ENCODE results near the gene FAM219B.
A peak's percentile ranks its signal among the peaks of the same experiment; 100 is the strongest.
"Not testable (repeated sequence)": the region's sequence is repeated elsewhere in the genome, so short reads cannot be mapped to it uniquely, and the experiment has no call there.

The FAM219B gene, protein sequence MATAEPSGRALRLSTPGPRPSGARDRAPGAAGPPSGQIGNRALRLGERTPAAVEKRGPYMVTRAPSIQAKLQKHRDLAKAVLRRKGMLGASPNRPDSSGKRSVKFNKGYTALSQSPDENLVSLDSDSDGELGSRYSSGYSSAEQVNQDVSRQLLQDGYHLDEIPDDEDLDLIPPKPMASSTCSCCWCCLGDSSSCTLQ

DNA sequence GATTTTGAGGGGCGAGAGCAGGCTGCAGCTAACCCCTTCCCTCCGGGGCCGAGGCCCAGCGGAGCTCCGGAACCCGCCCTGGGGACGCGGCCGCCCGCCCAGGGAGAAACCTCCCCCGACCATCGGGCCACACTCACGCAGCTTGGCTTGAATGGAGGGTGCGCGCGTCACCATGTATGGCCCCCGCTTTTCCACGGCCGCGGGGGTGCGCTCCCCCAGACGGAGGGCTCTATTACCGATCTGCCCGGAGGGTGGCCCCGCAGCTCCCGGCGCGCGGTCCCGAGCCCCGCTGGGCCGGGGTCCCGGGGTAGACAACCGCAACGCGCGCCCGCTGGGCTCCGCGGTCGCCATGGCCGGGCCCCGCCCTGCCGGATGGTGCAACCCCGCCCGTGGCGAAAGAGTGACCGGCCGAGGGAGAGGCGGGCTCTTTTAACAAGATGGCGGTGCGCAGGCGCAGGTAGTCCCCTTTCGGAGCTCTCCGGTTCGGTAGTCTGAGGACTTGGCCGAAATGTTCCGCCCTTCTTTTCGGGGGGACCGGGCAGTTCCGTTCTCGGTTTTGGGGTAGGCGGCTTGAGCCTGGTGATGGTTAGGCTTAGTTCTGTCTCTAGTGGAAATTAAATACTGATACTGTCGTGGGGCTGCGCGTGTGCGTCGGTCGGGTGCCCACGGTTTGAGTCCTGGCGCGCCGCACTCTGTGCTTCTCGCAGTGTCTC lies at the start of gene FAM219B:
FAM219B (minus strand) TSS at position 402 of the 713 bp plus-strand sequence; CDS start at position 351, 51 bp downstream.
- peak; percentile 81 for DNase-seq

DNA sequence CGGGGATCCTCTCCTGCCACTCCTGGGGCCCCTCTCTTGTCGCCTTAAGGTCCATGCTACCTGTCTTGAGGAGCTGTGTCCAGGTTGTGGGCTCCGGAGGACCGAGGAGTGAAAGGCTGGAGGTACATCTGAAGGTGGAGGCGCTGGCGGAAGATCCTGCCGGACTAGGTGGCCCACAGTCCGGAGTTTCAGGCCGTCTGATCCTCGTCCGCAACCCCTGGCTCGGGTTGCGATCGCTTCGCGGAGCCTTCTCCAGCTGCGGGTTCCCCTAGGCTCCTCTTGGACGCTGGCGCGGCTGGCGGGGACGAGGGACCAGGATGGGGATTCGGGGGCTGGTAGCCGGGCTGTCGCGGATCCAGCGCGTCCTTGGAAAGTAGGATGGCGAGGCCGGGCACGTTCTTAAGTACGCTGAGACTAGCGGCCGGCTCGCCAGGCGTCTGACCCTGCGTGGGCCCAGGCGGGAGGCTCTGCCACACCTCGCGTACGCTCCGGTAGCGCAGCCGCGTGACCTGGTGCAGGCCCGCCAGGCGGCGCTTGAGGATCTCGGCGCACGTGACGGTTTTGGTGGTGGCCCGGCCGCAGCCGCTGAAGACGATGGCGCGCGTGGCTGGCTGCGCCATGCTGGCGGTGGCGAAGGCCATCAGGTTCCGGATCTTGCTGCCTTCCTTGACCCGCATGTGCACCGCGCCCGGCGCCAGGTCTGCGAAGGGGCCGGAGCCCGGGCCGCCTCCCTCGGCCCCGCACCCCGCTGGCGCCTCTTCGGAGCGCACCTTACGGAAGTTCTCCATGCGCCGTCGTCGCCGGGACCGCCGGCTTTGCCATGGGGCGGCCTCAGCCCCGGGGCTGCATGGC lies 49.4 kb upstream of the FAM219B start:
- DNase-seq, result peak; percentile 65

DNA sequence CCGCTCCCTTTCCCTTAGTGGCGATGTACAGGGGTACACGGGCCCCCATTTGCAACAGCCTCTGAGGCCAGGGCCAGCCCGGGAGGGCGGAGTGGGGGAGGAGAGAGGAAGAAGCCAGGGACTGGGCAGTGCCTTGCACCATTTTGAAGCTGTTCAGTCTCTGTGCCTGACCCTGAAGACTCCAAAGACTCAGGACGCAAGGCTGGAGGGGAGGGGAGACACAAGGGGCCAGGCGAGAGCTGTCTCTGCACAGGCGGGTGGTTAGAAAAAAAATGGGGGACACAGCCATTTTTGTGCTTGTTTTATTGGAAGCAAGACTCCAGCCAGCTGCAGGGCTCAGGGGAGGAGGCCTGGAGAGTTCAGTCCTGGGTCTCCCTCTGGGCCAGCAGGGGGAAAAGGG lies 48.4 kb upstream of the FAM219B start:
- no peak for DNase-seq

DNA sequence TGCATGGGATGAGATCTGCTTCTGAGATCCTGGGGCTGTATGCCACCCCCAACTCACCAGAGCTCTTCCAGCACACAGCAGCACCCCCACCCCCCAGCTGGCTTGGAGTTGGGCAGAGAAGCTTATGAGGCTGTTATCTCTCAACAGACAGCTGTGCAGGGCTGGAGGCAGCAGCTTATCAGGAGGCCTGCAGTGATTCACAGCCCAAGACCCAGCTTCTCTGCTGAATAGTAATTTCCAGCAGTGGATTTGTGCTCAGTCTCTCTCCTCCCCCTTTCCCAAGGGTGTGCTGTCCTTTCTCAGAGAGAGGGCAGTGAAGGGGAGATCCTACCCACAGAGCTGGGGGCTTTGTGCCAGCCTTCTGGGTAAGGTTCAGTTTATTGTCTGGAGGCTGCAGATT lies 47.9 kb upstream of the FAM219B start:
- no peak for DNase-seq

DNA sequence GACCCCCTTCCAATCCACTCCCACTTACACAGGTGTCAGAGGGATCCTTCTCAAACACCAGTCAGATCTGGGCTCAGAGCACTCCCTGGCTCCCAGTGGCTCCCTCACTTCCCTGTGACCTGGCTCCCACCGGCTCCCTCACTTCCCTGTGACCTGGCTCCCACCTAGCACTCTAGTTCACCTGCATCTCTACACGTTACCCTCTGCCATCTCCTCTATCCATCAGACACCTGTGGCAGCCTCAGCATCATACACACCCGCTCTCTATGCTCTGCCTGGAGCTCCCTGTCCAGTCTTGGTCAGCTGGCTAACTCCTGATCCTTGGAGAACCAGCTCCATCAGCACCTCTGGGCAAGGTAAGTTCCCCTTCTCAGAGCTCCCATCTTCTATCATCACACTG lies 44.4 kb upstream of the FAM219B start:
- DNase-seq, result no peak

DNA sequence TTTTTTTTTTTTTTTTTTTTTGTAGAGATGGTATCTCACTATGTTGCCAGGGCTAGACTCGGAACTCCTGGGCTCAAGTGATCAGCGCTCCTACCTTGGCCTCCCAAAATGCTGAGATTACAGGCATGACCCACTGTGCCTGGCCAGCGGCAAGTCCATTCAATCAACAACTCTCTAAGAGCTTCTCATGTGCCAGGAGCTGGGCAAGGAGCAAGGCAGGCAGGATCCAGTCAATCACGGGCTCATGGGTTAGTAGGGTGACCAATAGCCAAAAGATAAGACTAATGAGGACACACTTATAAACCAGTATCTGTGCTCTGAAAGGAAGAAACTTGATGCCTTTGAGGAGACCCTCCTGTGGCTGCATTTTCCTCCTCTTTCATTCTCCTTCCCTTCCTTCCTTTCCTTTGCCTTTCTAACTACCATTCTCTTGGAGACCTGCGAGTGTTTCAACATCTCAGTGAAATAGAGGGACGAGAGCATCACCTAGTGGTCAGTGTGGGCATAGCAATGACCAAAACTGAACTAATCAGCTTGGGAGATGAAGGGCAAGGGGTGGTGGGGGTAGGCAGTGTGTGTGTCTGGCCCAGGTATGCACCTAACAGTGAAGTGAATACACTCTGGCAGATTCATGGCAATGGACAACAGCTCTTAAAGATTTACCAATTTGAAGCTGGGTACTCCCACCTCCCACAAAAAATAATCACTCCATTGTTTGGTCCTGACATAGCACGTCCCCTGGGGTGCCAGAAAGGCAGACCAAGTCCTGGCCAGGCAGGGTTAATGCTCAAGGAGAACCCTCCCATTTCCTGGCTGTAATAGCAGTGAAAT lies 43.6 kb upstream of the FAM219B start:
- peak; percentile 88 for DNase-seq

DNA sequence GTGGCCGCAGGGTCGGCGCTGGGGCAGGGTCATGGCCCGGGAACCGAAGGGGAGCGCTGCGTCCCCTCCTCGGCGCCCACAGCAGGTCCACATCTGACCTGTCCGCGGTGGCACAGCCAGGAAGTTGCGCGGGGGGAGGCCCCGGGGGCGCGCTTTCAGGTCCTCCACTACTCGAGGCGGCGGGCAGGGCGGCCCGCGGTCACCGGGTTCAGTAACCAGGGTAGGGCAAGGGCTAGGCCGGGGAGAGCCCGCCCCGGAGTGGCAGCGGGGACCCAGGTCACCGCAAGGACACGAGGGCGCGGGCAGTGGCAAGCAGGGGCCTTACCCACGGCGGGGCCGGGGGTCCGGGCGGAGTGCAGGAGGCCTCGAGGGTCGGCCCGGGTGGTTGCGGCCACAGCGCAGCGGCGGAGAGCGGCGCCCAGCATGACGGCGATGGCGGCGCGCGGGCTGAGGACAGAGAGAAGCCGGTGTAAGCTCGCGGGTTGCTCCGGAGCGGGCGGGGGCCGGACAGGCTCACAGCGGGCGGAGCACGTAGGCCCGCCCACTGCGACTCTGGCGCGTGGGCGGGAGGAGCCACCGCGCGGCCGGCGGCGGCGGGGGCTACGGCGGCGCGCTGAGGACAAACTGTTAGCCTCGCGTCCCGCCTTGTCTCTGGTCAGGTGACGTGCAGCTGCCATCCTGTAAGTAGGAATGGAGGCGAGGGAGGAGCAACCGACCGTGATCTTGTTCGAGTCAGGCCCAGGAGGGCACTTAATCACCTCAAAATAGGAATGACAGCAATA lies 31.1 kb upstream of the FAM219B start, which contains the start of gene COX5A:
COX5A (minus strand) TSS at position 484 of the 782 bp plus-strand sequence; CDS start at position 425, 59 bp downstream.
- DNase-seq, result peak; percentile 94

DNA sequence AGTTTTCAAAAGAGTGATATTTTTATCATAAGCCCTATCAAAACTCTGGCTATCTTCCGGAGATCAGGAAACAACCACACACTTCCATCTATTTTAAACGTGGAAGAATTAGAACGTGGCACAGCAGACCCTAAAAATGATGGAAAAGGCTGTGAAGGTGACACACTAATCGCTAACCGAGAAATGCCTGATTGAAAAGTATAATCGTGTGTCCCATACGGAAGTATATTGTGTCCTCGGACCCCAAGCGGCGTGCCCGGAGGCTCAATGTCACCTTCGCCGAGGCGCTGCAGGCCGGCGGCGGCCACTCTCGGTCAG lies 30.6 kb upstream of the FAM219B start:
- no peak for DNase-seq

DNA sequence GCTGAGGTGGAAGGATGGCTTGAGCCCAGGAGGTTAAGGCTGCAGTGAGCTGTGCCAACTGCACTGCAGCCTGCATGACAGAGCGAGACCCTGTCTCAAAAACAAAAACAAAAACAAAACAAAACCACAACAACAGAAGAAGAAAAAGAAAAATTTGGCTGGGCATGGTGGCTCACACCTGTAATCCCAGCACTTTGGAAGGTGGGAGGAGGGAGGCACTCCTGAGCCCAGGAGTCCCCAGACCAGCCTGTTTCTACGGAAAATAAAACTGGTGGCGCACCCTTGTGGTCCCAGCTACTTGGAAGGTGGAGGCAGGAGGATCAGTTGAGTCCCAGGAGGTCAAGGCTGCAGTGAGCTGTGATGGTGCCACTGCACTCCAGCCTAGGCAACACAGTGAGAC lies 28.5 kb upstream of the FAM219B start:
- not testable (repeated sequence) for DNase-seq

DNA sequence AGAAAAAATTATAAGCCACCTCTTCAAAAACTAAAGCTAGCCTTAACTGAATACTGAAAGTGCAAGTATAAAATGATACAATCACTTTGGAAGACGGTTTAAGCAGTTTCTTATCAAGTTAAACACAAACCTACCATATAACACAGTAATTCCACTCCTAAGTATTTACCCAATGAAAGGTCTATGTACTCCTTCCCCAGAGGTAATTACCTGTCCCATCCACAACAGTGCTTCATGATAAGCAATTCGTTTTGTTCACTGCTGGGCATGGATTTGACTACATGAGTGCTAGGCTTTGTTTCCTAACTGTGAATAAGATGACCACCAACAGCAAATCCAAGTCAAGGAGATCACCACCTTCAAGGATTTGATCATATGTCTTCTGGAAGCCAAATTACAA lies 26.9 kb upstream of the FAM219B start:
- DNase-seq, result no peak

DNA sequence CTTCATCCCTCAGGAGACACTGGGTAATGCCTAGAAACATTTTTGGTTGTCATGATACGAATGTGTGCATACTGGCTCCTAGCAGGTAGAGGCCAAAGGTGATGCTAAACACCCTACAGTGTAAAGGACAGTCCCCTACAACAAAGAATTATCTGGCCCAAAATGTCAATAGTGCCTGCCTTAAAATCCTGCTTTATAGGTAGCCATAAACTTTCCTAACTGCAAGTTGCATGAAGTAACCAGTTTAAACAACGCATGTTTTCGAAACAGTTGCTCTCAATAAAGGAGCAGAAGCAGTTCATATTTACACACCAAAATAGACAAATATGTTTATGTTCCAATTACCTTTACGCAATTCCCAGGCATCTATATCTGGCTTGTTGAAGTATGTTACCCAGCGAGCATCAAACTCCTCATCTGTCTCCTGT lies 22.1 kb upstream of the FAM219B start:
- DNase-seq, result no peak

DNA sequence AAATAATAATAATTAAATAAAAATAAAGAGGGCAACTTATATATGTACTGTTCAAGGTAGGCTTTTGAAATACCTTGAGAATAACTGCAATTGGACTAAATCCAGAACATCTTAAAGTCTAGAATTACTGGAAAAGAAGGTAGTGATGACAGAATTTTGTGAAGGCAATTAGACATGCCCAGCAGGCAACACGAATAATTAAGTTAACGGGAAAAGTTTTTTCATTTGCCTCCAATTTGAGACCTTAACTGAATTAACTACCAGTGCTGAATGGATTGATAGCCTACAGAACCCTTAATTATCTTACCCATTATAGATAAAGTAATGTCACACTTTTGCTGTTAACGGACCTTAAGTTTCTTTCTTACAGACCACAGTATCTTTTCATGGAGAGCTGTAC lies 17.9 kb upstream of the FAM219B start:
- no peak for DNase-seq

DNA sequence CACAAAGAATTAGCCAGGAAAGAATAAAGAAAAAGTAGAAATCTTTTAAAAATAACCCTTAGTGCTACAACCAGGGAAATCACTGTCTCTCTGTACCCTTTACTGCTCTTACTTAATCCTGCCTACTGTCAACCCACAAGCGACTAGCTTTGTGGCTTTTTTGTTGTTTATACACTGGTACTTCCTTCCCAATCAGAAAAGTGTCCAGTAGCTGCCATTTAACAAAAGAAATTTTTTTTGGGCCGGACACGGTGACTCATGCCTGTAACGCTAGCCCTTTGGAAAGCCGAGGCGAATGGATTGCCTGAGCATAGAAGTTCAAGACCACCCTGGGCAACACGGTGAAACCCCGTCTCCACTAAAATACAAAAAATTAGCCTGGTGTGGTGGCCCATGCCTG lies 13.8 kb upstream of the FAM219B start:
- no peak for DNase-seq

DNA sequence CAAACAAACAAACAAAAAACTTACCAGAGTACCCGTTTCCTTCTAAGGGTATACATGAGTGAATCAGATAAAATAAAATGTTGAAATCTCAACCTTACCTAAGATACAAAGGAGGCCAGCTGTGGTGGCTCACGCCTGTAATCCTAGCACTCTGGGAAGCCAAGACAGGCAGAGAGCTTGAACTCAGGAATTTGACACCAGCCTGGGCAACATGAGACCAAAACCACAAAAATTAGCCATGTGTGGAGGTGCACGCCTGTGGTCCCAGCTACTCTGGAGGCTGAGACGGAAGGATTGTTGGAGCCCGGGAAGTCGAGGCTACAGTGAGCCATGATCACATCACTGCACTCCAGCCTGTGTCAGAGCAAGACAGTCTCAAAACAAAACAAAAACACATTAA lies 11.0 kb upstream of the FAM219B start:
- DNase-seq, result no peak

DNA sequence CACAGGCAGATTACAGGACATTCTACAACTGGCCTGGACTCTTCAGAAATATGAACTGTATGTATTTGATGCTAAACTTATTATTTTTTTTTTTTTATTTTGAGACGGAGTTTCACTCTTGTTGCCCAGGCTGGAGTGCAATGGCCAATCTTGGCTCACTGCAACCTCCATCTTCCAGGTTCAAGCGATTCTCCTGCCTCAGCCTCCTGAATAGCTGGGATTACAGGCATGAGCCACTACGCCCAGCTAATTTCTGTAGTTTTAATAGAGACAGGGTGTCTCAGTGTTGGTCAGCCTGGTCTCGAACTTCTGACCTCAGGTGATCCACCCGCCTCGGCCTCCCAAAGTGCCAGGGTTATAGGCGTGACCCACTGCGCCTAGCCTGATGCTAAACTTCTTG lies 7.1 kb upstream of the FAM219B start:
- not testable (repeated sequence) for DNase-seq

DNA sequence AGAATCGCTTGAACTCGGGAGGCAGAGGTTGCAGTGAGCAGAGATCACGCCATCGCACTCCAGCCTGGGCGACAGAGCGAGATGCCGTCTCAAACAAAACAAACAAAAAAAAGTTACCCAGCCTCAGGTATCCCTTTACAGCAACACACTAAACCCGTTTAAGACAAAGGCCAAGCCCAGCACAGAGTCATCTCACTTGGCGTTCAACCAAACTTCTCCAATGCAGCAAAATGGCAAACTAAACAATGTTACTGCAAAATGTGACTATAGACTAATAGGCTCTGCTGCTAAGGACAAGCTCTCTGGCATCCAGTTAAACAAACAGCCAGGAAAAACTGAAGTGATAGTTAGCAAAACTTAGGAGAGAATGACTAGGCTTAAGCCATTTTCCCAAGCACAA lies 6.4 kb upstream of the FAM219B start:
- DNase-seq, result no peak

DNA sequence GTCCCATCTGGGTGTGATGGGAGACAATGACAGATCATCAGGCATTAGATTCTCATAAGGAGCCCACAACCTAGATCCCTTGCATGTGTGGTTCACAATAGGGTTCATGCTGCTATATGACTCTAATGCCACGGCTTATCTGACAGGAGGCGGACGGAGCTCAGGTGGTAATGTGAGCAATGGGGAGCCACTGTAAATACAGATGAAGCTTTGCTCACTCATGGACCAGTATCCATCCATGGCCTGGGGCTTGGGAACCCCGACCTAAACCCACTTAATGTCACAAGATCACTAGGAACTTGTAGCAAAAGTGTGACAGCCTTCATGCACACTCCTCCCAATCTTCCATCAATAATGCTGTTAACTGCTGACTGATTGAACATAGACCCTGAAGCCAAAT lies 2.0 kb upstream of the FAM219B start:
- no peak for DNase-seq

DNA sequence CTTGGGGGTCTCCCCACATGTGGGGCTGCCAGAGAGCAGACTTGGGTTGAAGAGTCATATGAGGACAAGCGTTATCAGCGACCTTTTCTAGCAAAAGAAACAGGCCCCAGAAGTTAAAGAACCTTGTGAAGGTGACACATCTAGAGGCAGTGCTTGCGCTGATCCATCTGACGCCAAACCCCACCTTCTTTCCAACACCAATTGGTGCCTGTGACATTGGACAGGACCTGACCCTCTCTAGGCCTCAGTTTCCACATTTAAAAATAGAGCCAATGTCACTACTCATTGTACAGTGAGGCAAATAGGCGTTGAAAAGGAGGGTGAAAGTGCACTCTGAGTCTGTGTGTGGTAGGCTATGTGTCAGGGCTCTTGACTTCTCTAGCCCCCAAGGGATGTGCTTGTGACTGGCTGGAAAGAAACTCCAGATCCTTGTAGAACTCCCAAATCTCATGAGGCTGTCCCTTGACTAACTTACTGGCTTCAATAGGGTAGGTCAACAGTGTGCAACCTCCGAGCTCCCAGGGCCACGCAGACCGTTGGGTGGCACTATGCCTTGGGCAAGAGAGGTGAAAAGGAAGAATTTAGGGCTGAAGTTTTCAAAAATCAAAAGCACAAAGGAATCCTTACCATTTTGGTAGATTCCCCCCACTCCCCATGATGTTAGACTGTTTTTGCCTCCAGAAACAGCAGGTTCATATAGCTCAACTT lies 666 bp upstream of the FAM219B start:
- no peak for DNase-seq

DNA sequence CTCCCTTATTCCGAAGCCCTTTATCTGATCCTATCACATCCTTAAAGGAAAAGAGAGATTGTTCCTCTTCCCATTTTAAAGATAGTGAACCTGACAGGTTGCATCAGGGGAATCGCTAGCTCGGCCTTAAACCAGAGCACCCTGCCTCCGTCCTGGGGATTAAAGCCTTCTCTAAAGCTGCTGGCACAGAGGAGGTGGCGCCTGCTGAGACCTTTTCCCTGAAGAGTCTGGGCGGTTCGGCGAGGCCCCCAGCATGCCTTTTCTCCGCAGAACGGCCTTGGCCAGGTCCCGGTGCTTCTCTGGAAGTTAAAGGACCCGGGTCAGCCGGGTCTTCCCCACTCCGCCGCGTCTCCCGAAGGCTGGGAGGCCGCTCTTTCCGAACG lies 593 bp downstream of the FAM219B start:
- DNase-seq, result peak; percentile 23

DNA sequence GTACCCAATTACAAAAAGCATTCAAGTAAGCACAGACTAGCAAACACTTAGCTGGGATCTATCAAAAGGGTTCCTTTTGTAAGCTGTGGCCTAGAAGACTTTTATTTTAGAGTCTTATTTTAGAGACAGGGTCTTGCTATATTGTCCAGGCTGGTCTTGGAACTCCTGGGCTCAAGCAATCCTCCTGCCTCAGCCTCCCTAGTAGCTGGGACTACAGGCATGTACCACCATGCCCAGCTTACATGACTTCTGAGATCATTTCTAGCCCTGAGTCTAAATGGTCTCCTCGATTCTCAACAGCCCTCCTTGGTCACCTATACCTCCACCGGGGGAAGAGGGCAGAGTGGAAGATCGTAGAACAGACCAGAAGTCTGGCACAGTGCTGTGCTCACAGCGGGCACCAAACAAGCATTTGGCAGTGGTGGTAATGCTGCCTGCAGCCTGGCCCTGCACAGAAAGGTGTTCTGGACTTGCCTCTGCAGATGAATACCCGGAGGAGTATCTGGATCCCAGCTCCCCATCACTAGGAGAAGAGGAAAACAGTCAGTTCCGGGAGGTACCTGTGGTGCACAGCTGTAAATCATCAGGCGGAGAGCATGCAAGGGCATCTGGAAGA lies 2.4 kb downstream of the FAM219B start:
- DNase-seq, result no peak

DNA sequence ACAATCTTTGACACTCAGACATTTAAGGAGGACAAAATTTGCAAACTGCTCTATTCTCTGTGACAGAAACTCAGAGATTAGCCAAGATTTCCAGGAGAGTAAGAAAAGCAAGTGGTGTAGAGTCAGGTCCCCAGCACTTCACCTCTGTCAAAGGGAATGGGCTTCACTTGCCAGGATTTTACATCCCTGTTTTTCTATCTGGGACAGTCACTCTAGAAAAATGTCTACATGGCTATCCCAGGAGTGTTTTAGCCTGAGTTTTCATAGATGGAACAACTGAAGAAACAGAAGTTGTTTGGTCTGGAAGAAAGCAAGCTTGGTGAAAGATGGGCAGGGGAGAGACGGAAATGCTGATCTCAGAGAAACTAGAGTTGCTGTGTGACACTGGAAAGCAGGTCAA lies 3.0 kb downstream of the FAM219B start:
- no peak for DNase-seq
